Stimulated activated CD4-positive, alpha-beta T cell treated with anti-CD3 and anti-CD28 coated beads, Interleukin-12 subunit alpha, Interleukin-12 subunit beta, amount 100 ng/mL, for 48 hours (primary cell): ENCODE results near the gene ALG3.

Experiments
- DNase-seq, 3 donors: peaks; one replicate each; pipeline ENCODE4 v3.0.0-alpha.2; 2020; ENCODE audit warnings: low read depth in 2 of 3, low spot score in 1 of 3

Gene ALG3

DNA sequence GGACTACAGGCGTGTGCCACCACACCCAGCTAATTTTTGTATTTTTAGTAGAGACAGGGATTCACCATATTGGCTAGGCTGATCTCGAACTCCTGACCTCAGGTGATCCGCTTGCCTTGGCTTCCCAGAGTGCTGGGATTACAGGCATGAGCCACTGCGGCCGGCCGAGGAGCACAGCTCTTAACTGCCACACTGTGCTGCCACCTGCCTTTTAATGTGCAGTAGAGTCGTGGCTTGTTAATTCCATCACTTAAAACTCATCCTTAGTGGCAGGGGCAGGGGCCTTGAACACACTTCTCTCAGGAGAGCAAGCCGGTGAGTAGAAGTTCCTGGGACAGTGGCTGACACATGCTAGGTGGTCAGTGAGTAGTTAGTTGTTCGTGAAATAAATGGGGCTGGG lies 50.3 kb downstream of the ALG3 start:
- no peak for DNase-seq

DNA sequence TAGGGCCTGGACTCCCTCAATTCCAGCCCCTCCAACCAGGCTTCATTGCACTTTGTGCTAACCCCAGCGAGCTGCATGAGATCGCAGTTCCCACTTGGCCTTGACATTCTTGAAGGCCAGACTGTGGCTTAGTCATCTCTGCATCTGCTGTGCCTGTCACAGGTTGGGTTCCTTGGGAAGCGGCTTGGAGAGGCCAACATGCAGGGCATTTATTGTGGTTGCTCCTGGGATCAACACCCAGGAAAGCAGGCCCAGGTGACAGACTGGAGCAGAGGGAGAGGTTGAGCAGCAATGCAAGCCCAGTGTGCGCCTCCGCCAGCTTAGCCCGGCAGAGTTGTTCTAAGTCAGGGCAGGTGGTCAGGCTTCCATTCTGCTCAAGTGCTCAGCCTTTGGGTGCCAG lies 52.2 kb downstream of the ALG3 start:
- DNase-seq, result no peak

DNA sequence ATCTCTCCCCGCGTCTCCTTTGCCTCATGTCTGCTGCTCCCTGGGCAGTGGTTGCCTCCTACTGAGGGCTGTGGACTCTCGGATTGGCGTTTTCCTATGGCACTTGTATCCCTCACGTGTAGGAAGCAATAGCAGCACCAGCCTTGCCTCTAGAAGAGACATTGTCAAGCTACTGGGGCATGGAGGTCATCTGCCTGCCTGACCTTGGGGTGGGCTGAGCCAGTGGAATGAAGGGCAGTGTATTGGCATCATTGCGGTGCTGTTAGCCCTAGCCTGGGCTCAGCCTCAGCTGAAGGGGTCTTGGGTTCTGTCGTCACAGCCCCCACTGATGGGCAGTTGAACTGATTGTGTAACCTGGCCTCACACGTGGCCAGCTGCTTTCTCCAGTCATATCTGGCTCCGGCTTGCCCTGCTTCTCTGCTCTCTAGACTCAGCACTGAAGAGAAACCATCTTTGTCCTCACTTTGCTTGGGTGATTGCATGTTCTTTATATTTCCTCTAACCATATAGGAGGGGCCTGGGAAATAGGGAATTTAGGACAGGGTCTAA lies 54.7 kb downstream of the ALG3 start:
- DNase-seq, result no peak

DNA sequence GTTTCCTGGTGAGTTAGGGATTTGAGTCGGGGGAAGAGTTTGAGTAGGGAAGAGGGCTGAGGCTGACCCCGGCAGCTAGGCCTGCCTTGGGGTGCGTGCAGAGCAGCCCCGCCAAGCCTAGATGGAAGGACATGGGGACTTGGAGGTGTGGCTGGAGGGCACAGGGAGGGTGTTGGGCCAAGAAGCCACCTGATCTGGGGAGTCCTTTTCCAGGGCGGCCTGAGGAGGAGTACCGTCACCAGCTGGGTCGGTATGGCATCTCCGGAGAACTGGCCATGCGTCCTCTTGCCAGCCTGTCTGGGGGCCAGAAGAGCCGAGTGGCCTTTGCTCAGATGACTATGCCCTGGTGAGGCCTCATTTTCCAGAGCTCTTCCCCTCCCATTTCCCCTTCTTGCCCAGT lies 55.9 kb downstream of the ALG3 start:
- DNase-seq, result no peak
